AG09309 (cell line): ENCODE measurements around the gene PHF10.
A peak's percentile ranks its signal among the peaks of the same experiment; 100 is the strongest.

Experiments used
- DNase-seq: peaks from one replicate; pipeline ENCODE4 v3.0.0-alpha.2; 2010; ENCODE audit warnings: low read depth
- H3K4me3 ChIP-seq: 2 replicates; pipeline ENCODE4 v1.5.1; 2011; ENCODE audit warnings: mild to moderate bottlenecking, low read depth, low read length, moderate library complexity; ENCODE audit not compliant: control insufficient read depth
- CTCF ChIP-seq: IDR thresholded peaks from 2 replicates; pipeline ENCODE4 v1.5.1; 2011; ENCODE audit warnings: mild to moderate bottlenecking, low read depth, low read length, inconsistent platforms; ENCODE audit not compliant: insufficient read depth, control insufficient read depth; ENCODE audit errors: missing control alignments

Gene PHF10

GRCh38 chr6:169723200-169723909 lies 945 bp downstream of the PHF10 start:
- no peak for DNase-seq

GRCh38 chr6:169722362-169723199 lies 1.7 kb downstream of the PHF10 start:
- no peak for DNase-seq
- TF ChIP-seq CTCF = no peak
- peak overlapping the region; percentile 74 for H3K4me3 ChIP-seq

More at GRCh38 chr6:169723200-169723909, 945 bp downstream of the PHF10 start:
- peak overlapping the region; percentile 74 for H3K4me3 ChIP-seq
- no peak for TF ChIP-seq CTCF

GRCh38 chr6:169720207-169720855 lies 4.0 kb downstream of the PHF10 start:
- no peak for DNase-seq
- TF ChIP-seq CTCF = no peak
- H3K4me3 ChIP-seq = no peak overlapping the region

- TF ChIP-seq CTCF = no peak
- H3K4me3 ChIP-seq = no peak overlapping the region
- no peak for DNase-seq
These were observed 5.2 kb downstream of the PHF10 start for GRCh38 chr6:169719117-169719516.

- no peak overlapping the region for H3K4me3 ChIP-seq
- no peak for DNase-seq
- TF ChIP-seq CTCF = no peak
These were observed 9.7 kb downstream of the PHF10 start for GRCh38 chr6:169714595-169714994.

- no peak overlapping the region for H3K4me3 ChIP-seq
- TF ChIP-seq CTCF = no peak
- DNase-seq = no peak
These were observed 10.1 kb downstream of the PHF10 start for GRCh38 chr6:169714178-169714577.
